HepG2 (cell line): ENCODE measurements around the gene RIN3. TPM values are rescaled to one million over a fixed set of nuclear protein-coding genes. Genes with fewer than 3 reads are reported as not detected.

Experiments used
- ATAC-seq: fragments of 200-7000 bp; cut with Tn5 transposase; 3 replicates; pipeline ENCODE4 v1.9.1; 2020; ENCODE audit warnings: mild to moderate bottlenecking, moderate library complexity
- BruUV-seq: library from RNA; stranded (reverse); fragments of 400-500 nt; replicated peaks from 2 replicates; lab custom pipeline; 2021; lab: Mats Ljungman, UMichigan
- CTCF ChIA-PET: fragments of 300-600 bp; formaldehyde crosslinking; extraction: SDS; loops from one replicate; lab custom pipeline; 2021; ENCODE audit warnings: low total read pairs, inconsistent platforms, low intra/inter-chr PET ratio; lab: Yijun Ruan, JAX
- POLR2A ChIA-PET: fragments of 350-600 bp; sonication (Branson Sonifier 250); formaldehyde crosslinking; loops from one replicate; lab custom pipeline; 2020; ENCODE audit warnings: antibody characterized with exemption, inconsistent platforms; lab: Yijun Ruan, JAX
- DNase-seq: peaks from one replicate; pipeline ENCODE4 v3.0.0-alpha.2; 2015; ENCODE audit warnings: low spot score
- FAIRE-seq: peaks from 3 replicates; lab custom pipeline; 2011; peaks lifted over from hg19 to GRCh38; lab: Jason Lieb, UNC
- H2AFZ ChIP-seq: one replicate; pipeline ENCODE4 v1.6.1; 2011; ENCODE audit warnings: low read length, inconsistent platforms
- H3K27ac ChIP-seq: fragments of 300-600 bp; 3 replicates; pipeline ENCODE4 v1.8.0; 2011; ENCODE audit warnings: mixed run types, mild to moderate bottlenecking, mixed read lengths, low read length, inconsistent platforms; ENCODE audit not compliant: insufficient read depth; ENCODE audit errors: extremely low read length
- H3K27me3 ChIP-seq, 2 experiments: fragments of 200-600 bp in 1 of 2; 2 replicates in 1 of 2; 3 replicates in 1 of 2; pipeline versions ENCODE4 v1.6.0 to v1.8.0; 2011; ENCODE audit warnings: low read length in 2 of 2, mild to moderate bottlenecking in 2 of 2, moderate library complexity in 2 of 2, inconsistent platforms in 1 of 2; ENCODE audit not compliant: insufficient read depth in 2 of 2, control insufficient read depth in 1 of 2
- H3K36me3 ChIP-seq, 2 experiments: fragments of 200-600 bp in 1 of 2; replicated peaks in 1 of 2; 2 replicates in 1 of 2; 3 replicates in 1 of 2; pipeline versions ENCODE4 v1.5.1 to v1.8.0; 2011; ENCODE audit warnings: low read length in 2 of 2, inconsistent platforms in 1 of 2; ENCODE audit not compliant: insufficient read depth in 2 of 2, control insufficient read depth in 1 of 2
- H3K4me1 ChIP-seq: 2 replicates; pipeline ENCODE4 v1.5.1; 2012; ENCODE audit warnings: low read length, inconsistent platforms; ENCODE audit not compliant: insufficient read depth
- H3K4me2 ChIP-seq: 2 replicates; pipeline ENCODE4 v1.6.0; 2011; ENCODE audit warnings: low read depth, low read length, inconsistent platforms
- H3K4me3 ChIP-seq, 3 experiments: fragments of 200-600 bp in 1 of 3; sonication (generic), shearing (Covaris generic) in 1 of 3; replicated peaks in 1 of 3; 2 replicates each; pipeline ENCODE4 v1.5.1; 2011 to 2016; ENCODE audit warnings: low read length in 3 of 3, inconsistent platforms in 2 of 3, low read depth in 2 of 3, mild to moderate bottlenecking in 2 of 3, control low read depth in 1 of 3, mixed read lengths in 1 of 3; ENCODE audit not compliant: insufficient read depth in 1 of 3
- H3K79me2 ChIP-seq: one replicate; pipeline ENCODE4 v1.6.1; 2011; ENCODE audit warnings: low read length, inconsistent platforms; ENCODE audit not compliant: insufficient read depth
- H3K9ac ChIP-seq: 2 replicates; pipeline ENCODE4 v1.6.0; 2011; ENCODE audit warnings: mild to moderate bottlenecking, low read depth, low read length, inconsistent platforms; ENCODE audit not compliant: insufficient read depth
- H3K9me3 ChIP-seq: 2 replicates; pipeline ENCODE4 v1.5.1; 2012; ENCODE audit warnings: mild to moderate bottlenecking, low read length
- H4K20me1 ChIP-seq: 2 replicates; pipeline ENCODE4 v1.6.0; 2011; ENCODE audit warnings: inconsistent platforms, mild to moderate bottlenecking, low read length, moderate library complexity; ENCODE audit not compliant: insufficient read depth
- POGZ ChIP-seq: sonication (generic); formaldehyde crosslinking; IDR thresholded peaks from 2 replicates; pipeline ENCODE4 v1.4.0; 2020; ENCODE audit warnings: mild to moderate bottlenecking, missing genetic modification reagents
- ZMYM3 ChIP-seq: sonication (generic); formaldehyde crosslinking; IDR thresholded peaks from 2 replicates; pipeline ENCODE4 v1.5.1; 2020; ENCODE audit warnings: mild to moderate bottlenecking, missing genetic modification reagents
- ZNF768 ChIP-seq: sonication (generic); formaldehyde crosslinking; IDR thresholded peaks from 2 replicates; pipeline ENCODE4 v1.4.0; 2020; ENCODE audit warnings: missing genetic modification reagents
- ZNF775 ChIP-seq: sonication (generic); formaldehyde crosslinking; IDR thresholded peaks from 2 replicates; pipeline ENCODE4 v1.4.0; 2020; ENCODE audit warnings: missing genetic modification reagents, mild to moderate bottlenecking, moderate library complexity, borderline replicate concordance
- ZZZ3 ChIP-seq: sonication (generic); formaldehyde crosslinking; IDR thresholded peaks from 2 replicates; pipeline ENCODE4 v1.4.0; 2020; ENCODE audit warnings: missing genetic modification reagents, mild to moderate bottlenecking, borderline replicate concordance
- WGBS: methylation state at CpG from one replicate; pipeline ENCODE4 v1.1.6; 2017; ENCODE audit warnings: low lambda C conversion rate; 5-methylcytosine and 5-hydroxymethylcytosine counted together
- in situ Hi-C: cut with HindIII; loops from 2 replicates; pipeline ENCODE4 v1.10.0; 2017; ENCODE audit warnings: low pct_unique_long_range_greater_than_20kb; ENCODE audit not compliant: extremely low pct_ligation_motif_present
- intact Hi-C: fragments of 100-400 bp; cut with micrococcal nuclease; formaldehyde crosslinking; loops from one replicate; pipeline ENCODE4 v1.10.0; 2022; ENCODE audit not compliant: unreplicated experiment
- polyA plus RNA-seq, 8 experiments: library from polyadenylated mRNA; depleted of rRNA in 3 of 8; stranded (reverse) in 7 of 8; unstranded in 1 of 8; fragments of >200 nt; fragmentation: Illumina TruSeq in 4 of 8; extraction: Trizol in 4 of 8; gene quantifications; 2 replicates each; pipeline versions ENCODE4 v1.2.1 to v1.2.3, GENCODE V29; 2011 to 2016; ENCODE audit warnings: low read depth in 4 of 8, missing spikeins in 1 of 8, mixed read lengths in 1 of 8; ENCODE audit not compliant: insufficient read depth in 1 of 8
- total RNA-seq, 5 experiments: library from RNA; depleted of rRNA; stranded (reverse); fragments of >200 nt; fragmentation: Illumina TruSeq; extraction: Trizol; gene quantifications; 2 replicates each; pipeline ENCODE4 v1.2.3, GENCODE V29; 2016; ENCODE audit warnings: low read depth in 1 of 5

Gene RIN3
- total and polyA plus RNA-seq, 2 of the 13 experiments (the other 11 are each of a cell fraction or from before 2014, with no cell fraction given), result 2.3 to 3.6 TPM

GRCh38 chr14:92726135-92726932, 212.8 kb downstream of the RIN3 start (continued):
- TF ChIP-seq POGZ (CRISPR knock-in tag), result no peak

DNA sequence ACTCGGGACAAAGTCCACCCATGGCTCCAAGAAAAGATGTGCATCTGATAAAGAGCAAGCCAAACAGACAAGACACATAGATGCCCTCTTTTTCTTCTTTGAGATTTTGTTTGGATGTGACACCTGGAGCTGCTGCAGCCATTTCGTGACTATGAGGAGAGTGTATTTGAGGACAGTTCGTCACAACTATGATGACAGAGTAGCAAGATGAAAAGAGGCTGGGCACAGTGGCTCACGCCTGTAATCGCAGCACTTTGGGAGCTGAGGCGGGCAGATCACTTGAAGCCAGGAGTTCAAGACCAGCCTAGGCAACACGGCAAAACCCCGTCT, 213.3 kb downstream of the RIN3 start:
- no peaks in the 10 kb centered on the region for H3K27me3 ChIP-seq
- 93% methylated on average over 8 of the region's 8 CpGs for WGBS
- ChIA-PET POLR2A (no interaction called here), CTCF (no interaction called here)
- intact Hi-C loops (no loop called here), in situ Hi-C loops (no loop called here)
- TF ChIP-seq ZMYM3 (CRISPR knock-in tag), result peak; percentile 61; the same call in 1 of the 2 replicates
- TF ChIP-seq ZZZ3 (CRISPR knock-in tag), result no peak
- no peak for FAIRE-seq
- ATAC-seq, result no peak
- no peaks in the 10 kb centered on the region for H4K20me1 ChIP-seq
- H3K4me1 ChIP-seq, result peaks cover 36% of the 10 kb centered on the region
- no peak for DNase-seq
- H3K9ac ChIP-seq, result no peak overlapping the region
- no TSS peak for BruUV-seq
- peaks cover 2 to 9% of the 10 kb centered on the region in 2 experiments; a peak in 3 of 5 replicates for H3K36me3 ChIP-seq
- no peak overlapping the region for H3K27ac ChIP-seq
- no peaks in the 10 kb centered on the region for H3K79me2 ChIP-seq
- H3K4me3 ChIP-seq, result no peak overlapping the region
- no peaks in the 10 kb centered on the region for H3K9me3 ChIP-seq
- no peak overlapping the region for H2AFZ ChIP-seq
- H3K4me2 ChIP-seq, result no peak overlapping the region

- peaks cover 33% of the 10 kb centered on the region for H3K4me1 ChIP-seq
- H3K27ac ChIP-seq, result no peak overlapping the region
Measured at GRCh38 chr14:92728759-92729364, 215.3 kb downstream of the RIN3 start.

More at GRCh38 chr14:92728759-92729364, 215.3 kb downstream of the RIN3 start:
- peak; percentile 16 for TF ChIP-seq ZNF768 (CRISPR knock-in tag)
- no peak for TF ChIP-seq ZNF775
- Histone ChIP-seq H4K20me1 (no peaks in the 10 kb centered on the region), H3K9me3 (no peaks in the 10 kb centered on the region), H3K4me2 (no peak overlapping the region), H2AFZ (no peak overlapping the region), H3K27me3 (no peaks in the 10 kb centered on the region), H3K9ac (no peak overlapping the region), H3K4me3 (no peak overlapping the region), H3K79me2 (no peaks in the 10 kb centered on the region), H3K36me3 (peaks cover 4 to 13% of the 10 kb centered on the region in 2 experiments; a peak in 3 of 5 replicates)
- DNase-seq (no peak), ATAC-seq (no peak), FAIRE-seq (no peak)
- ChIA-PET CTCF (no interaction called here), POLR2A (no interaction called here)
- in situ Hi-C loops, result no loop called here
- BruUV-seq, result no TSS peak
- 95% methylated on average over 6 of the region's 8 CpGs for WGBS
- intact Hi-C loops, result no loop called here
